Dedifferentiated amniotic fluid mesenchymal stem cell (primary cell): ENCODE measurements around the gene NACA2.
"Not testable (repeated sequence)": the region's sequence is repeated elsewhere in the genome, so short reads cannot be mapped to it uniquely, and the experiment has no call there.

Experiments
- DNase-seq: peaks from one replicate; pipeline ENCODE4 v3.0.0-alpha.2; 2016; ENCODE audit errors: extremely low spot score

NACA2 gene

GRCh38 chr17:61575983-61576382 is 15.0 kb downstream of the NACA2 start:
- no peak for DNase-seq

GRCh38 chr17:61575352-61575975 is 15.6 kb downstream of the NACA2 start:
- DNase-seq, result peak; percentile 22

- DNase-seq, result peak; percentile 43
Observed at GRCh38 chr17:61574542-61575351, 16.3 kb downstream of the NACA2 start.

GRCh38 chr17:61572547-61572946 is 18.5 kb downstream of the NACA2 start:
- DNase-seq, result not testable (repeated sequence)

GRCh38 chr17:61571624-61572023 is 19.4 kb downstream of the NACA2 start:
- no peak for DNase-seq

GRCh38 chr17:61570118-61570517 is 20.9 kb downstream of the NACA2 start:
- peak; percentile 20 for DNase-seq

GRCh38 chr17:61569525-61569924 is 21.5 kb downstream of the NACA2 start:
- DNase-seq, result not testable (repeated sequence)

GRCh38 chr17:61568219-61569072 is 22.6 kb downstream of the NACA2 start:
- no peak for DNase-seq

GRCh38 chr17:61567045-61567802 is 23.8 kb downstream of the NACA2 start:
- DNase-seq, result no peak

- not testable (repeated sequence) for DNase-seq
Observed at GRCh38 chr17:61566448-61566847, 24.6 kb downstream of the NACA2 start.

GRCh38 chr17:61565850-61566249 is 25.2 kb downstream of the NACA2 start:
- DNase-seq, result not testable (repeated sequence)

GRCh38 chr17:61565213-61565612 is 25.8 kb downstream of the NACA2 start:
- DNase-seq, result no peak

- DNase-seq, result no peak
Observed at GRCh38 chr17:61562287-61562686, 28.7 kb downstream of the NACA2 start.

- DNase-seq, result no peak
Observed at GRCh38 chr17:61561354-61561753, 29.7 kb downstream of the NACA2 start.

GRCh38 chr17:61560071-61560470 is 30.9 kb downstream of the NACA2 start:
- no peak for DNase-seq

- no peak for DNase-seq
Observed at GRCh38 chr17:61556224-61557188, 34.5 kb downstream of the NACA2 start.

- DNase-seq, result no peak
Observed at GRCh38 chr17:61555127-61555566, 35.9 kb downstream of the NACA2 start.

GRCh38 chr17:61554209-61554608 is 36.8 kb downstream of the NACA2 start:
- DNase-seq, result no peak

GRCh38 chr17:61552560-61552959 is 38.5 kb downstream of the NACA2 start:
- DNase-seq, result not testable (repeated sequence)

- peak; percentile 76 for DNase-seq
Observed at GRCh38 chr17:61551255-61551742, 39.7 kb downstream of the NACA2 start.
